ENCODE measurements around the gene MTUS2.

DNA sequence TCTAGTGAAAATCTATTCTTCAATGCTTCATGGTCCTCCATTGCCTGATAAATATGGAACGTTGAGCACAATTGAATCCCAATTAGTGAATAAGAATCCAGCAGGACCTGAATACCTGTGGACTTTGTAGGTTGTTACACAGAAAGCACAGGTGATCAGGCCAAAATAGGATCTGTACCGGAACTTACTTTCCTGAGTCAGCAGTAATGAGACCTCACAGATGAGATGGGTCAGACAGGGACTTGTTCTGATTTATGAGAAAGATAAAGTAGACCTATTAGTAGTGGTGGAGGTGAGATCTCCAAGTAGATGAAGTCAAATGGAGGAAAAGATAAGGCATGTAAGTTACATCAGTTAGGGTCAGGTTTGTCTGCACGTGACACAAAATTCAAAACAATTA is 351.1 kb downstream of the MTUS2 start:
- TF ChIP-seq, protein P1, sequence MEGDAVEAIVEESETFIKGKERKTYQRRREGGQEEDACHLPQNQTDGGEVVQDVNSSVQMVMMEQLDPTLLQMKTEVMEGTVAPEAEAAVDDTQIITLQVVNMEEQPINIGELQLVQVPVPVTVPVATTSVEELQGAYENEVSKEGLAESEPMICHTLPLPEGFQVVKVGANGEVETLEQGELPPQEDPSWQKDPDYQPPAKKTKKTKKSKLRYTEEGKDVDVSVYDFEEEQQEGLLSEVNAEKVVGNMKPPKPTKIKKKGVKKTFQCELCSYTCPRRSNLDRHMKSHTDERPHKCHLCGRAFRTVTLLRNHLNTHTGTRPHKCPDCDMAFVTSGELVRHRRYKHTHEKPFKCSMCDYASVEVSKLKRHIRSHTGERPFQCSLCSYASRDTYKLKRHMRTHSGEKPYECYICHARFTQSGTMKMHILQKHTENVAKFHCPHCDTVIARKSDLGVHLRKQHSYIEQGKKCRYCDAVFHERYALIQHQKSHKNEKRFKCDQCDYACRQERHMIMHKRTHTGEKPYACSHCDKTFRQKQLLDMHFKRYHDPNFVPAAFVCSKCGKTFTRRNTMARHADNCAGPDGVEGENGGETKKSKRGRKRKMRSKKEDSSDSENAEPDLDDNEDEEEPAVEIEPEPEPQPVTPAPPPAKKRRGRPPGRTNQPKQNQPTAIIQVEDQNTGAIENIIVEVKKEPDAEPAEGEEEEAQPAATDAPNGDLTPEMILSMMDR (IDR thresholded peaks at IDR 0.05), result no peak
- TF ChIP-seq EZH2phosphoT487 (IDR thresholded peaks at IDR 0.05), result no peak
- no peak for TF ChIP-seq EZH2 (IDR thresholded peaks at IDR 0.05)

All from neural progenitor cell (in vitro differentiated cells).